HepG2 (cell line): Measurements from ENCODE around the gene SRC. TPM values are rescaled to one million over a fixed set of nuclear protein-coding genes. Genes with fewer than 3 reads are reported as not detected.
A peak's percentile ranks its signal among the peaks of the same experiment; 100 is the strongest.

Source experiments
- CBX5 ChIP-seq: sonication (generic); formaldehyde crosslinking; IDR thresholded peaks from 2 replicates; pipeline ENCODE4 v1.4.0; 2020; ENCODE audit warnings: missing genetic modification reagents, borderline replicate concordance
- ERF ChIP-seq: IDR thresholded peaks from 2 replicates; pipeline ENCODE4 v1.6.1; 2018; ENCODE audit warnings: missing biosample characterization, missing genetic modification reagents
- HDAC2 ChIP-seq: sonication (generic); formaldehyde crosslinking; IDR thresholded peaks from 2 replicates; pipeline ENCODE4 v1.4.0; 2020; ENCODE audit warnings: missing genetic modification reagents
- HHEX ChIP-seq: IDR thresholded peaks from 2 replicates; pipeline ENCODE4 v1.6.1; 2016; ENCODE audit warnings: control low read depth
- PRDM10 ChIP-seq: sonication (generic); formaldehyde crosslinking; IDR thresholded peaks from 2 replicates; pipeline ENCODE4 v1.4.0; 2020; ENCODE audit warnings: low read depth, missing genetic modification reagents
- SMC3 ChIP-seq: IDR thresholded peaks from 2 replicates; pipeline ENCODE4 v1.6.1; 2011; ENCODE audit warnings: low read length, improper control_type of control experiment
- SNRNP70 ChIP-seq: fragments of 200-400 bp; formaldehyde crosslinking; IDR thresholded peaks from 2 replicates; pipeline ENCODE4 v1.6.1; 2017; ENCODE audit warnings: mild to moderate bottlenecking, low read depth, low read length, moderate library complexity
- SRSF1 ChIP-seq: fragments of 200-400 bp; formaldehyde crosslinking; optimal IDR thresholded peaks from 2 replicates; pipeline ENCODE3; 2017; ENCODE audit warnings: mild to moderate bottlenecking, low read depth, low read length, moderate library complexity
- ZBTB34 ChIP-seq: sonication (generic); formaldehyde crosslinking; IDR thresholded peaks from 2 replicates; pipeline ENCODE4 v1.8.0; 2022; ENCODE audit warnings: mild to moderate bottlenecking, missing genetic modification reagents
- ZNF337 ChIP-seq: sonication (generic); formaldehyde crosslinking; IDR thresholded peaks from 2 replicates; pipeline ENCODE4 v1.5.1; 2020; ENCODE audit warnings: missing genetic modification reagents, low read depth, mild to moderate bottlenecking, borderline replicate concordance
- ZNF619 ChIP-seq: sonication (generic); formaldehyde crosslinking; IDR thresholded peaks from 2 replicates; pipeline ENCODE4 v1.4.0; 2020; ENCODE audit warnings: mild to moderate bottlenecking, missing genetic modification reagents
- ZNF850 ChIP-seq: sonication (generic); formaldehyde crosslinking; conservative IDR thresholded peaks from 2 replicates; pipeline ENCODE4 v1.9.0; 2021; ENCODE audit warnings: mild to moderate bottlenecking, missing genetic modification reagents
- ZSCAN25 ChIP-seq: sonication (generic); formaldehyde crosslinking; IDR thresholded peaks from 2 replicates; pipeline ENCODE4 v1.8.0; 2022; ENCODE audit warnings: mild to moderate bottlenecking, missing genetic modification reagents
- polyA plus RNA-seq, 8 experiments: library from polyadenylated mRNA; depleted of rRNA in 3 of 8; stranded (reverse) in 7 of 8; unstranded in 1 of 8; fragments of >200 nt; fragmentation: Illumina TruSeq in 4 of 8; extraction: Trizol in 4 of 8; gene quantifications; 2 replicates each; pipeline versions ENCODE4 v1.2.1 to v1.2.3, GENCODE V29; 2011 to 2016; ENCODE audit warnings: low read depth in 4 of 8, missing spikeins in 1 of 8, mixed read lengths in 1 of 8; ENCODE audit not compliant: insufficient read depth in 1 of 8
- total RNA-seq, 5 experiments: library from RNA; depleted of rRNA; stranded (reverse); fragments of >200 nt; fragmentation: Illumina TruSeq; extraction: Trizol; gene quantifications; 2 replicates each; pipeline ENCODE4 v1.2.3, GENCODE V29; 2016; ENCODE audit warnings: low read depth in 1 of 5
- TF ChIP-seq, protein P1 (sequence below): sonication (generic); formaldehyde crosslinking; IDR thresholded peaks from 2 replicates; pipeline ENCODE4 v1.5.0; 2020; ENCODE audit warnings: mild to moderate bottlenecking, missing genetic modification reagents
- TF ChIP-seq, protein P2 (sequence below): sonication (generic); formaldehyde crosslinking; IDR thresholded peaks from 2 replicates; pipeline ENCODE4 v1.4.0; 2020; ENCODE audit warnings: missing genetic modification reagents

Gene SRC
- total and polyA plus RNA-seq, 2 of the 13 experiments (the other 11 are each of a cell fraction or from before 2014, with no cell fraction given), result 54.7 to 192 TPM

DNA sequence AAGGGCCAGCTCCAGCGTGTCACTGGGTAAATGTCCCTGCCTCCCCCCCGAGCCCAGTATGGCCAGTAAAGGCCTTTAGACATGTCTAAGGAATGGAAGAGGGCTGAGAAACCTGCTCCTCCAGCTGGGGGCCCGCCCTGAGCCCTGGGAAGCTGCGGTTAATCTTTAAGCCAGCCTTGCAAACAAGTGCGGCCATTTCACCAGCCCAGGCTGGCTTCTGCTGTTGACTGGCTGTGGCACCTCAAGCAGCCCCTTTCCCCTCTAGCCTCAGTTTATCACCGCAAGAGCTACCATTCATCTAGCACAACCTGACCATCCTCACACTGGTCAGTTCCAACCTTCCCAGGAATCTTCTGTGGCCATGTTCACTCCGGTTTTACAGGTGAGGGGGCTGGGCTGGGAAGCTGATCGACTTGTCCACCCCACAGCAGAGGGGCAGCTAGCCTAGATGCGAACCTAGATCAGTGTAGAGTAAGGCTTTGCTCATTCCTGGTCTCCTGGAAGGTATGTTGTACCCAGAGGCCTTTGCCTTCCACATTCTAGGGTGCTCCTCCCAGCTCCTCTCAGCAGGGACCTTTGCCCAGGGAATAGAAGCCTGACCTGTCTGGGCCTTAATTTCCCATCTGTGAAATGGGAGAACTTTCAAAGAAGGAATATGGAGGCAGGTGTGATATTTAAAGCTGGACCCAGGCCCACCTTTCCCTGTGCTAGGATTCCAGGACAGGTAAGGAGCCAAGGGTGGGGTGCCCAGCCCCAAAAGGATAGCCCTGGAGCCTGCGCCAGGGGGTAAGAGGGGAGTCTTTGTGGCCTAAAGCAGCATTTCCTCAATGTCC lies 1.2 kb upstream of the SRC start (continued):
- TF ChIP-seq PRDM10 (CRISPR knock-in tag) (no peak), HDAC2 (peak; percentile 61), ZNF337 (CRISPR knock-in tag) (peak; percentile 96; the same call in 1 of the 2 replicates), ZNF850 (CRISPR knock-in tag) (no peak), ZBTB34 (CRISPR knock-in tag) (peak; percentile 75; the same call in 1 of the 2 replicates), CBX5 (peak; percentile 68; the same call in 1 of the 2 replicates), SMC3 (no peak; the same call in 1 of the 2 replicates), SNRNP70 (no peak), ZNF619 (CRISPR knock-in tag) (peak; percentile 78), HHEX (CRISPR knock-in tag) (no peak), SRSF1 (no peak), ZSCAN25 (CRISPR knock-in tag) (peak; percentile 64; the same call in 1 of the 2 replicates), ERF (CRISPR knock-in tag) (peak; percentile 91)
- TF ChIP-seq, protein P1, sequence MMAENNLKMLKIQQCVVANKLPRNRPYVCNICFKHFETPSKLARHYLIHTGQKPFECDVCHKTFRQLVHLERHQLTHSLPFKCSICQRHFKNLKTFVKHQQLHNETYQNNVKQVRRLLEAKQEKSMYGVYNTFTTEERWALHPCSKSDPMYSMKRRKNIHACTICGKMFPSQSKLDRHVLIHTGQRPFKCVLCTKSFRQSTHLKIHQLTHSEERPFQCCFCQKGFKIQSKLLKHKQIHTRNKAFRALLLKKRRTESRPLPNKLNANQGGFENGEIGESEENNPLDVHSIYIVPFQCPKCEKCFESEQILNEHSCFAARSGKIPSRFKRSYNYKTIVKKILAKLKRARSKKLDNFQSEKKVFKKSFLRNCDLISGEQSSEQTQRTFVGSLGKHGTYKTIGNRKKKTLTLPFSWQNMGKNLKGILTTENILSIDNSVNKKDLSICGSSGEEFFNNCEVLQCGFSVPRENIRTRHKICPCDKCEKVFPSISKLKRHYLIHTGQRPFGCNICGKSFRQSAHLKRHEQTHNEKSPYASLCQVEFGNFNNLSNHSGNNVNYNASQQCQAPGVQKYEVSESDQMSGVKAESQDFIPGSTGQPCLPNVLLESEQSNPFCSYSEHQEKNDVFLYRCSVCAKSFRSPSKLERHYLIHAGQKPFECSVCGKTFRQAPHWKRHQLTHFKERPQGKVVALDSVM, result peak; percentile 83
- TF ChIP-seq, protein P2, sequence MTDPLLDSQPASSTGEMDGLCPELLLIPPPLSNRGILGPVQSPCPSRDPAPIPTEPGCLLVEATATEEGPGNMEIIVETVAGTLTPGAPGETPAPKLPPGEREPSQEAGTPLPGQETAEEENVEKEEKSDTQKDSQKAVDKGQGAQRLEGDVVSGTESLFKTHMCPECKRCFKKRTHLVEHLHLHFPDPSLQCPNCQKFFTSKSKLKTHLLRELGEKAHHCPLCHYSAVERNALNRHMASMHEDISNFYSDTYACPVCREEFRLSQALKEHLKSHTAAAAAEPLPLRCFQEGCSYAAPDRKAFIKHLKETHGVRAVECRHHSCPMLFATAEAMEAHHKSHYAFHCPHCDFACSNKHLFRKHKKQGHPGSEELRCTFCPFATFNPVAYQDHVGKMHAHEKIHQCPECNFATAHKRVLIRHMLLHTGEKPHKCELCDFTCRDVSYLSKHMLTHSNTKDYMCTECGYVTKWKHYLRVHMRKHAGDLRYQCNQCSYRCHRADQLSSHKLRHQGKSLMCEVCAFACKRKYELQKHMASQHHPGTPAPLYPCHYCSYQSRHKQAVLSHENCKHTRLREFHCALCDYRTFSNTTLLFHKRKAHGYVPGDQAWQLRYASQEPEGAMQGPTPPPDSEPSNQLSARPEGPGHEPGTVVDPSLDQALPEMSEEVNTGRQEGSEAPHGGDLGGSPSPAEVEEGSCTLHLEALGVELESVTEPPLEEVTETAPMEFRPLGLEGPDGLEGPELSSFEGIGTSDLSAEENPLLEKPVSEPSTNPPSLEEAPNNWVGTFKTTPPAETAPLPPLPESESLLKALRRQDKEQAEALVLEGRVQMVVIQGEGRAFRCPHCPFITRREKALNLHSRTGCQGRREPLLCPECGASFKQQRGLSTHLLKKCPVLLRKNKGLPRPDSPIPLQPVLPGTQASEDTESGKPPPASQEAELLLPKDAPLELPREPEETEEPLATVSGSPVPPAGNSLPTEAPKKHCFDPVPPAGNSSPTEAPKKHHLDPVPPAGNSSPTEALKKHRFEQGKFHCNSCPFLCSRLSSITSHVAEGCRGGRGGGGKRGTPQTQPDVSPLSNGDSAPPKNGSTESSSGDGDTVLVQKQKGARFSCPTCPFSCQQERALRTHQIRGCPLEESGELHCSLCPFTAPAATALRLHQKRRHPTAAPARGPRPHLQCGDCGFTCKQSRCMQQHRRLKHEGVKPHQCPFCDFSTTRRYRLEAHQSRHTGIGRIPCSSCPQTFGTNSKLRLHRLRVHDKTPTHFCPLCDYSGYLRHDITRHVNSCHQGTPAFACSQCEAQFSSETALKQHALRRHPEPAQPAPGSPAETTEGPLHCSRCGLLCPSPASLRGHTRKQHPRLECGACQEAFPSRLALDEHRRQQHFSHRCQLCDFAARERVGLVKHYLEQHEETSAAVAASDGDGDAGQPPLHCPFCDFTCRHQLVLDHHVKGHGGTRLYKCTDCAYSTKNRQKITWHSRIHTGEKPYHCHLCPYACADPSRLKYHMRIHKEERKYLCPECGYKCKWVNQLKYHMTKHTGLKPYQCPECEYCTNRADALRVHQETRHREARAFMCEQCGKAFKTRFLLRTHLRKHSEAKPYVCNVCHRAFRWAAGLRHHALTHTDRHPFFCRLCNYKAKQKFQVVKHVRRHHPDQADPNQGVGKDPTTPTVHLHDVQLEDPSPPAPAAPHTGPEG, result no peak
